Motor neuron (in vitro differentiated cells): Measurements from ENCODE around the gene ITGB1BP1. TPM values are rescaled to one million over a fixed set of nuclear protein-coding genes. Genes with fewer than 3 reads are reported as not detected.

ENCODE experiments used
- ATAC-seq, 8 experiments: fragments of 200-7000 bp; cut with Tn5 transposase; replicated peaks in 6 of 8; 2 replicates each; pipeline ENCODE4 v1.8.0; 2021; ENCODE audit warnings: mild to moderate bottlenecking in 8 of 8, moderate library complexity in 8 of 8
- H3K27ac ChIP-seq, 2 donors: fragments of 250-450 bp; sonication (Bioruptor Pico); 2 replicates each; pipeline ENCODE4 v1.9.0; 2021; ENCODE audit warnings: antibody characterized with exemption in 2 of 2, mild to moderate bottlenecking in 2 of 2, moderate library complexity in 1 of 2
- H3K4me1 ChIP-seq, 2 donors: fragments of 250-450 bp; sonication (Bioruptor Pico); replicated peaks in 1 of 2; 2 replicates each; pipeline ENCODE4 v1.6.1; 2021; ENCODE audit warnings: antibody characterized with exemption in 2 of 2, mild to moderate bottlenecking in 2 of 2, moderate library complexity in 1 of 2
- H3K4me3 ChIP-seq, 5 donors: fragments of 250-450 bp; sonication (Bioruptor Pico); 2 replicates each; pipeline ENCODE4 v1.9.0; 2021; ENCODE audit warnings: antibody characterized with exemption in 5 of 5, mild to moderate bottlenecking in 5 of 5, moderate library complexity in 4 of 5
- WGBS, 10 experiments: fragments of 450-650 bp; shearing (Covaris generic); methylation state at CpG; one replicate each; pipeline ENCODE4 v1.0.0; 2022; 5-methylcytosine and 5-hydroxymethylcytosine counted together
- in situ Hi-C, 9 experiments: fragments of 400-800 bp; cut with MboI; loops; one replicate each; pipeline ENCODE4 v1.15.0; 2021; ENCODE audit warnings: low sequenced_read_pairs in 9 of 9, low pct_unique_long_range_greater_than_20kb in 2 of 9; ENCODE audit not compliant: unreplicated experiment in 9 of 9
- total RNA-seq, 8 experiments: library from RNA; unstranded; fragments of 300-600 nt; gene quantifications; 2 replicates each; pipeline versions ENCODE4 v1.2.3 to v1.2.4, GENCODE V29; 2022

Gene ITGB1BP1
- total RNA-seq, 8 experiments from 2014 or later = 25.0 to 61.2 (median 38.5) TPM

DNA sequence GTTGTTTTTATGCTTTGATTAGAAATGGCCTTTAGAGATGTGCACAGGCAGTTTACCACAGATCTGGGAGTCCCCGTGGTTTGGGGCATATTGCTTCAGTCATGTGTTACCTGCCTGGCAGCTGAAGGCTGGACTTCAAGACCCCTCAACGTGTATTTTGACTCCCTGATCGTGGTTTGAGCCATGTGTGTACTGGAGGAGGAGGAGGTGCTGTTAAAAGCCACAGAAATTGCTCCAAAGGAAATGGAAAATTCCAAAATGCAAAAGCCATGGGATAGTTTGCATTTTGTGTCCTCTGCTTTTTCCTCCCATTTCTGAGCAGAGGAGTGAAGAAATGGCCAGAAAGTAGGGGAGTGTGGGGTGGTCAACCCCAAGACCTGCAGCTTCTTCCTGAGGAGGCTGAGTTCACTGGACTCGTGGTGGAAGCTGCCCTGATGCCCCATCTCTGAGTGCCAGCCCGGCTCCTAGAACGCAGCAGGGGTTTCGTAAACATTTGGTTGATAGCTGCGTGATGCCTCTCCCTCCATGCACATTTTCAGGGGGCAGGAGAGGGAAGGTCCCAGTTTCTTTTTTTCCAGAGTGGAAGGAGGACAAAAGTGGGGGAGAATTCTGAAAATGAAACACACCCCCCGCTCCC, 45.7 kb downstream of the ITGB1BP1 start:
- no peak overlapping the region for H3K4me3 ChIP-seq
- 62 to 93% (median 76%) methylated on average over 1 to 8 of the region's 9 CpGs; no CpG with 5 or more reads in 3 of the 10 experiments for WGBS, 10 experiments
- ATAC-seq = no peak
- H3K4me1 ChIP-seq = no peaks in the 10 kb centered on the region
- H3K27ac ChIP-seq = no peak overlapping the region
- in situ Hi-C loops = no loop called here

DNA sequence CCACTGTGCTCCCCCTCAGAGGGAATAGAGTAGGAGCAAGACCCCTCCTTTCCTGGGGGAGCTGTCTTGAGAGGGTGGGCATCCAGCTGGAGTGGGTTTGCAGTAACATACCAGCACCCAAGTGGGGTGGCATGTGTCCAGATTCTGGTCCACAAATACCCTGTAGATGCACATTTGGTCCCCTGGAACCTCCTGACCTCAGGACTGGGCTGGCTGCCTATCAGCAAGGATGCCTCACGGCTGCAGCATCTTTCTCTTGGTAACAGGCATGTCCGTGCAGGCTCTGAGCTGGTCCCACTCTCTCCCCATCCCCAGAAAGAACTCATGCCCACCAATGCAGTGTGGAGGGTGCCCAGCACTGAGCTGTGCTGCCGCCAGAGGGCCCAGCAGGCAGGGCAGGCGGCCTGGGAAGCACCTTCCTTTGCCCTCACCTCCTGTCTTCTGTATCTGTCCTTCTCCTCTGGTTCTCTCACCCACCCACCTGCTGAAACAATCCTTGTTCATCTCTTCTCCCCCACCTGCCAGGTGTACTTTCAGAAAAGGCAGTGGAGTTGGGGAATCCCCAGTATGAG, 47.4 kb downstream of the ITGB1BP1 start:
- Histone ChIP-seq H3K4me1 (no peaks in the 10 kb centered on the region), H3K4me3 (no peak overlapping the region), H3K27ac (no peak overlapping the region)
- ATAC-seq = no peak
- in situ Hi-C loops = no loop called here
- 67 to 100% (median 100%) methylated on average over 1 to 3 of the region's 4 CpGs; no CpG with 5 or more reads in 4 of the 10 experiments for WGBS, 10 experiments

DNA sequence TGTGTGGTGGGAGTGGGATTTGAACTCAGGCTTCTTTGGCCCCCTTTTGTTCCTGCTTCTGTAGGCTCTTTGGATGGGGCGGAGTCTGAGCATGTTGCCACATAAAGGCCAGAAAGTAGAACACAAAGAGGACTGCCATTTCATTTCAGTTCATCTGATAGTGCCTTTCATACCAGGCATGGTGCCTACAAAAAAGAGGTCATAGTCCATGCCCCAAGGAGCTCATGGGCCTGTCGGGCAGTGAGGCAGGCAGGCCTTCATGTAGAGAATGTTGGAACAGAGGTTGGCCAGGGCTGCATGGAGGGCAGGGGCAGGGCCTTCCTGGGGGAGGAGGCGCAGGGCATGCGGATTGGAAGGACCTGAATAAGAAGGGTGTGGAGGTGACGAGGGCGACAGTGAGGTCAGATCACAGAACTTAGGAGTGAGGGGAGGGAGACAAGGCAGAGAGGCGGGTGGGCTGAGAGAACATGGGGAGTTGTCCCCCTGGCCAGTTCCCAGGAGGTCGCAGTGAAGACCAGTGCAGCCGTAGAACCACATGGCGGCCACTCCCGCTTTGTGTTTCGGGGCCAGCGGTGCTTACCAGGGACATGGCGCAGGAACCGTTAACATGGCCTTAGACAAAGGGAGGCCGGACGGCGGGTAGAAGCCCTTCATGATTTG, 49.1 kb downstream of the ITGB1BP1 start:
- no peak overlapping the region for H3K4me3 ChIP-seq
- H3K4me1 ChIP-seq = no peaks in the 10 kb centered on the region
- WGBS, 10 experiments = 80 to 100% (median 91%) methylated on average over 3 to 17 of the region's 18 CpGs; no CpG with 5 or more reads in 4 of the 10 experiments
- H3K27ac ChIP-seq = no peak overlapping the region
- ATAC-seq = no peak
- in situ Hi-C loops = no loop called here

DNA sequence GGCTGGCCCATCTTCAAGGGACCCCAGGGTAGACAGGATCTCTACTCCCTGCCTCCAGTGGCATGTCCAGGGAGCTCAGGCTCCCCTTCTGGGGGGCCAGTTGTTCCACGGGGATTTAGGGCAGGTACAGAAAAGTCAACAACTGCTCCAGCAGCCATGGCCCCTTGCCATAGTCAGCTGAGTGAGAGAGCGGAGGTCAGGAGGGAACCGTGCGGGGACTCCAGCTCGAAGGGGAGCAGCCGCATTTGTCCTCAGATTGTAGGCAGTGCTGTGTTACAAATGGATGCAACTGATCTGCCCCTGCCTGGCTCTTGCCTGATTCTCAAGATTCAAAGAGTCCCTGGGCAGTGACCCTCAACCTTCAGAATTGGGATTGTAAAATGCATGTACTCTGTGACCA, 49.9 kb downstream of the ITGB1BP1 start:
- ATAC-seq = no peak
- WGBS, 10 experiments = 94% methylated on average over 3 of the region's 6 CpGs; no CpG with 5 or more reads in 9 of the 10 experiments
- Histone ChIP-seq H3K4me1 (no peaks in the 10 kb centered on the region), H3K4me3 (no peak overlapping the region), H3K27ac (no peak overlapping the region)
- in situ Hi-C loops = no loop called here

DNA sequence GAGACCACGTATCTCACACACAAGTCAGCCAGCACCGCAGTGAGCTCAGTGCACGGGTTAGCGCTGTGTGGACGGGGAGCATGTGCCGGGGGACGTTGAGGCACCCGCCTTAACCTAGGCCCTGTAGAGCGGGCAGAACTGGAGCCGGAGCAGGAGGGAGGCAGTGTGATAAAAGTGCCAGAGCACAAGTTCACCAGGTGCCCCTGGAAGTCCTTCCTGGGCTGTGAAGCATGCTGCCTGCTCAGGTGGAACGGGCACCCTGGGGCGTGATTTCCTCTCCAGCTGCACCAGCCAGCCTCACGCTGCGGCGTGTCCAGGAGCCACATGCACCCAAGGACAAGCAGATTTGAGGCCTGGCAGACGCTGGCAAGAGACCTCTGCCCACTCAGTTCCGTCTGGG, 50.3 kb downstream of the ITGB1BP1 start:
- no peaks in the 10 kb centered on the region for H3K4me1 ChIP-seq
- no peak for ATAC-seq
- no peak overlapping the region for H3K4me3 ChIP-seq
- 93 to 100% (median 94%) methylated on average over 2 to 6 of the region's 17 CpGs; no CpG with 5 or more reads in 6 of the 10 experiments for WGBS, 10 experiments
- no peak overlapping the region for H3K27ac ChIP-seq
- in situ Hi-C loops = no loop called here

DNA sequence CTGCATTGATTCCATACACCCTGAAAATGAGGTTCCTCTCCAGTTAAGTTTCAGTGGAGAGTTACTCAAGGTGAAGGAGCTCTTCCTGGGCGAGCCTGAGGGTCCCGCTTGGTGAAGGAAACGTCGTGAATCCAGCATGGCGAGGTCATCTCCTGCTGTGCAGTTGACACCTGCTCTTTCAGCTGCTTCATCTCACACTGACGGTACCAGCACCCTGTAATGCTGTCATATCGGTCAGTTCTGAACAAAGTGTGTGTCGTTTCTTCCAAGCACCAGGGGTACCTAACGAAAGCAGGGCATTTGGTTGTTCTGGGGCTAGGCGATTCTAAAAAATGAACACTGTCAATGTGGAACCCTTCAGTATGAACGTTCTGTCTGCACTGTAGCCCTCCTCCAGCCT, 52.6 kb downstream of the ITGB1BP1 start:
- WGBS, 10 experiments = 62 to 100% (median 87%) methylated on average over 1 to 7 of the region's 11 CpGs; no CpG with 5 or more reads in 3 of the 10 experiments
- H3K4me1 ChIP-seq = no peaks in the 10 kb centered on the region
- no peak overlapping the region for H3K27ac ChIP-seq
- H3K4me3 ChIP-seq = no peak overlapping the region
- in situ Hi-C loops = no loop called here
- no peak for ATAC-seq

DNA sequence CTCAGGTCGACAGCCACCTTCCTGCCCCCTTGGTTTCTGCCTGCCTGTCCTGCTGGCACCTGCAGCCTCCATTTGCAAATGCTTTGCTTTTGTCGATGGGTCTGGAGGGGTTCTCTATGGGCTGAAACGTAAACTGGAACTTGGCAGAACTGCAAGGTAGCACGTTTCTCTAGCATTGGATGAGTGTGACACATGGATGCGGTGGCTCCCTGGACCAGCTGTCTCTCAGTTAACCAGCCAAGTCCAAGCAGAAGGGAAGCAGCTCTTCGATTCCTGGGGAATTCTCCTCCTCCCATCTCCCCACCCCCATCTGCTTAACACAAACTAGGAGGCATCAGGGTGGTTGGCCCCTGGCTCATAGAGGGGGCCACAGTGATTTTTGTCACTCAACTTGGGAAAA, 57.3 kb downstream of the ITGB1BP1 start:
- Histone ChIP-seq H3K27ac (no peak overlapping the region), H3K4me3 (no peak overlapping the region), H3K4me1 (no peaks in the 10 kb centered on the region)
- WGBS, 10 experiments = 78 to 100% (median 93%) methylated on average over 1 to 3 of the region's 6 CpGs; no CpG with 5 or more reads in 4 of the 10 experiments
- ATAC-seq = no peak
- in situ Hi-C loops = no loop called here

DNA sequence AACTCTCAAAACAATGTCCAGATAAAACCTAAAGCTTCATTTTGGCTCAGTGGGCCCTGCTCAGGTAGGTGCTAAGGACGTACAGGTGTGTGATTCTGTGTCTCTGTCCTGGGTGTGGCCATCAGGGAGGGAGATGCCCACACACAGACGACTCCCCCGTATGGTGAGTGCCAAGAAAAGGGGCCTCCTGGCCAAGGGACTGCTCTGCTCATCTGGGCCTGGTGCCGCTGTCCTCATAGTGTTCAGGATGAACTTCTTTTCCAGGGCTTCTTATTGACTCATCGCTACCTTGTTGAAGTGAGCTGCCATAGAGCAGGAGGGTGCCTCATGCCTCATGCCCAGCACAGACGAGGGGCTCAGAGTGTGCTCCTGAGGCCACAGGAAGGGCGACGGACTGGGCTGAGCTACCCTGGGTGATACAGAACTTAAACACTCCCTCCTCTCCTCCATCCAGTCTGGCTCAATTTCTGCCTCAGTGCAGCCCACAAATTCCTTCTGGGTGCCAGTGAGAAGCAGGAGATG, 57.8 kb downstream of the ITGB1BP1 start:
- H3K27ac ChIP-seq = no peak overlapping the region
- in situ Hi-C loops = no loop called here
- no peaks in the 10 kb centered on the region for H3K4me1 ChIP-seq
- ATAC-seq = no peak
- no peak overlapping the region for H3K4me3 ChIP-seq
- WGBS, 10 experiments = 80 to 100% (median 100%) methylated on average over 1 to 3 of the region's 8 CpGs; no CpG with 5 or more reads in 5 of the 10 experiments

DNA sequence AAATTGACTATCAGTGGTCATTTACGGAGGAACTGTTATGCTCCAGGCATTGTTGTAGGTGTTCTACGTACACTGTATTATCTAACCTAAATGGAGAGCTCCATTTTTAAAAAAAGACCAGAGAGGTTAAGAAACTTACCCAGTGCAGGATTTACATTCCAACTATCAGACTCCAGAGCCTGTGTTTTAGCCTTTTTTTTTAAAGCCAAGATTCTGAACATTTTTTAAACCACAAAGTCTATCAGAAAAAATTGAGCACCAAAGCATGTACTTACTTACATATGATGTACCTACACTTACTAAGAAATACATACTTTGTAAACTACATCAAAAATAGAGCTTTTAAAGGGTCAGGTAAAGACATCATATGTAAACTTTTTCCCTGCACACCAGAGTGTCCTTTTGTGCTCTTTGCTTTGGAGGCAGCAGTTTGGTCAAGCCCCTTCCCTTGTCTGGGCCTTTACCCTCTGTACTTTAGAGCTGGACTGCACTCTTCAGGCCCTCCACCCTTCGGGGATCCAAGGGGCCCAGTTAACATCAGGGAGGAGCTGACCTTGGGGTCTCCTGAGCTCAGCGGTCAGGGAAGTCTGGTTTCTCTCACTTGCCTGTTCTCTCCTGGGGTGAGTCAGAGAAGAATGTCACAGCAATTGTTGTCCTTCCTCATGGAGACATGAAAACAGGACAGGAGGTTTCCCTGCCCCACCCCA, 58.4 kb downstream of the ITGB1BP1 start:
- peak in 1 of 8 experiments; percentile 21 for ATAC-seq
- Histone ChIP-seq H3K4me1 (no peaks in the 10 kb centered on the region), H3K4me3 (no peak overlapping the region), H3K27ac (no peak overlapping the region)
- 50 to 100% (median 79%) methylated on average over 1 to 4 of the region's 4 CpGs; no CpG with 5 or more reads in 2 of the 10 experiments for WGBS, 10 experiments
- in situ Hi-C loops = no loop called here

DNA sequence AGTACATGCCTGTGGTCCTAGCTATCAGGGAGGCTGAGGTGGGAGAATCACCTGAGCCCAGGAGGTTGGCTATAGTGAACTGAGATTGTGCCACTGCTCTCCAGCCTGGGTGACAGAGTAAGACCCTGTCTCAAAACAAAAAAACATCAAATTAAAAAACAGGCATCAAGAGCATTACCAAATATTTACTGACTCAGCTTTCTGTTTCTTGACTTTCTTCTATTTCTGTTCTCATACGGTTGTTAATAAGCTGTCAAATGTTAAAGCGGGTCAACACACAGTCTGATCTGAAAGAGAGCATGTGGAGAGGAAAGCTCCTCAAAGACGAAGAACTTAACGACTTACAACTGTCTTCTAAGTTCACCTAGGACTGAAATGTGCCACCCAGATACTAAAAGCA, 59.0 kb downstream of the ITGB1BP1 start:
- in situ Hi-C loops = no loop called here
- Histone ChIP-seq H3K4me3 (no peak overlapping the region), H3K27ac (no peak overlapping the region), H3K4me1 (no peaks in the 10 kb centered on the region)
- ATAC-seq = no peak
- 70 to 100% (median 92%) methylated on average over 1 to 4 of the region's 4 CpGs; no CpG with 5 or more reads in 1 of the 10 experiments for WGBS, 10 experiments

DNA sequence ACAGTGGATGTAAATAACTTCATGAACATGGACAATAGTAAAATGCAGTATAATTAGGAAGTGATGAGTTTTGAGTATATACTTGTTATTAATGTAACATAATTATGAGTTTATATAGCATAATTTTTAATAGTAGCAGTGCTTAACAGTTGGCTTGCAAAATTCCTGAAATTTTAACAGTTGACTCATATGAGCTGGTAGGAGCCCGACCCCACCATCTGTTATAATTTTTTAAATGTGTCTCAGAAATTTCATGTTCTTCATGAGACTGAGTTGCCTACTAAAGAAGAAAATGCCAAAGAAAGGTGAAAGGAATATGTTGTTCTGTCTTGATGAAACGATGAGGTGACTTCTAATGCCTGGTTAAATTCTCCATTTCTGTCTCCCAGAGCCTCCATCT, 62.6 kb downstream of the ITGB1BP1 start:
- no peak for ATAC-seq
- WGBS, 10 experiments = 0 to 100% (median 78%) methylated on average over 1 to 2 of the region's 2 CpGs; no CpG with 5 or more reads in 1 of the 10 experiments
- Histone ChIP-seq H3K4me1 (peaks cover 14 to 15% of the 10 kb centered on the region in 2 donors), H3K4me3 (no peak overlapping the region), H3K27ac (no peak overlapping the region)
- in situ Hi-C loops = no loop called here

DNA sequence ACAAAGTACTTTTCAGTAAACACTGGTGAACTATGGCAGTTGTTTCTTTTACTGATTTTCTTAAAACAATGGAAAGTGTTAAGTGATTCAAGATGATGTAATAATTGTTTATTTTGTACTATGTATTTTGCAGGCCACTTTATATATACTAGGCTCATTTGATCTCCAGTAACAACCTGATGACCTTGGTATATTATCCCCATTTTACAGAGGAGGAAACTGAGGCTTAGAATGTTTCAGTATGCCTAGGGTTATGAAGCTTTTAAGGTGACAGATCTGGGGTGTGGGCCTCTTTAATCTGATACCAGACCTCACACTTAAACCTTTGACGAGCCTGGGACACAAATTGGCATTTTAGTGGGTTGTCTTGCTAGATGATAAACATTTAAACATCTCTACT, 63.2 kb downstream of the ITGB1BP1 start:
- no peak for ATAC-seq
- Histone ChIP-seq H3K4me1 (peaks cover 17 to 20% of the 10 kb centered on the region in 2 donors), H3K27ac (no peak overlapping the region), H3K4me3 (no peak overlapping the region)
- WGBS, 10 experiments = 33 to 100% (median 91%) methylated on average over 1 of the region's 1 CpG; no CpG with 5 or more reads in 5 of the 10 experiments
- in situ Hi-C loops = no loop called here

DNA sequence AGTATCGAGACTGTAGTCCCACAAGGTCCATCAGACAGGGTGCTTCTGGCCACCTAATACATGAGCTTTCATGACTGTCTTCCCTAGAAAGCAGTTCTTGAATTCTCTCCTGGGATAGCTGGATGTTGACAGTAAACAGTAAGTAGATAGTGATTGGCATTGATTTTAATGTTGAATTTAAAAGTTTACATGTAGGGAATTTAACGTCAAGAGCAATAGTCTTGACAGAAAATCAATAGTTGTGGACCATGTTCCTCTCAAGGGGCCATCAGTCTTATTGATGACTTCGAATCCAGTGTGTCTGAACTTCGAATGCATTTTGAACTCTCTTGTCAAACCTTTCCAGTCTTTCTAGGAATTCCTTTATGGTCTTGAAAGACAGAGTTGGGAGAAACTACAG, 63.9 kb downstream of the ITGB1BP1 start:
- Histone ChIP-seq H3K4me3 (no peak overlapping the region), H3K4me1 (peaks cover 17 to 22% of the 10 kb centered on the region in 2 donors), H3K27ac (no peak overlapping the region)
- in situ Hi-C loops = no loop called here
- 33 to 100% (median 78%) methylated on average over 1 to 4 of the region's 4 CpGs for WGBS, 10 experiments
- ATAC-seq = no peak
